Measurements from ENCODE around the gene FAM20C. TPM values are rescaled to one million over a fixed set of nuclear protein-coding genes. Genes with fewer than 3 reads are reported as not detected.

Gene FAM20C
- total RNA-seq, 1 experiment from 2014 or later, result 34.0 TPM

DNA sequence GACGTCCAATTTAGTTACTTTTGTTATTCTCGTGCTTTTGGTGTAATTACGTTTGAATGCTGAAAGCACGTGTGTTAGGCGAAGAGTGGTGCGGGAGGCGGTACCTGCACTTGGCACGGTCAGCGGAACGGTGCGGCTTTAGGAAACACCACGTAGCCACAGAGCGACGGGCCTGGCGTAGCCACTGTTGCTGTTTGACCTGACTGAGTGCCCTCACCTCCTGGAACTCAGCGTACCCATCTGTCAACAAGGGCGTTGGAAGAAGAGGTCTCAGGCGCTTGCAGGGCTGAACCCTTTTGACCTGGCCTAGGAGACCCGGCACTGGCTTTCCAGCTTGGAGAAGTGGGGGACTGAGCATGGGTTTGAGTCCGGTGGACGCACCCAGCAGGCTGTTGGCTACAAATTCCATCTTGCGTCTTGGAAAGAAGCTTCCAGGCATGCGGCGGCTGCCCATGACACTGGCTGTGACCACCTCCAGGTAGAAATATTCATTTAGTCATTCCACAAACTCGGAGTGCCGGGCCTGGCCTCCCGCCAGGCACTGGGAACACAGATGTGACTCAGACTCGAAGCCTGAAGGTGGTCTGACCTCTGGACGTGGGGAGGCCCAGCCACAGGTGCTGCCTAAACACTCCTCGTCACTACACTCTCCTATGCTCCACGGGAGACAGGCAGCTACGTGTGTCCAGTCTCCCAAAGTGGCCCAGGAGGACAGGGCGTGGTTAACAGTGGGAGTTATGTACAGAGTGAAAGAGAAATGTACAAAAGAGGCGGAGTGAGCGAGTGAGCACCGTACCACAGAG is 22.2 kb downstream of the FAM20C start:
- Mint-ChIP-seq H3K36me3 (ENCODE audit: insufficient read depth, unreplicated experiment) (no peaks in the 10 kb centered on the region), H3K27me3 (ENCODE audit: insufficient read depth, unreplicated experiment) (no peaks in the 10 kb centered on the region), H3K27ac (ENCODE audit: unreplicated experiment) (no peak overlapping the region), H3K9me3 (ENCODE audit: unreplicated experiment) (no peaks in the 10 kb centered on the region), H3K4me1 (ENCODE audit: low read depth, unreplicated experiment) (no peaks in the 10 kb centered on the region), H3K4me3 (ENCODE audit: unreplicated experiment) (no peak overlapping the region)
- DNase-seq, result no peak
- Histone ChIP-seq H3K36me3 (ENCODE audit: control insufficient read depth, insufficient read depth, low read length) (peaks cover 3% of the 10 kb centered on the region; the same call in 1 of the 2 replicates), H3K4me1 (peaks cover 3% of the 10 kb centered on the region; the same call in 1 of the 2 replicates), H3K9me3 (no peaks in the 10 kb centered on the region), H3K4me3 (ENCODE audit: low read depth, low read length) (no peak overlapping the region), H3K27me3 (replicated peaks; ENCODE audit: control insufficient read depth, insufficient read depth, low read length) (no peaks in the 10 kb centered on the region)
- no peak for TF ChIP-seq CTCF (IDR thresholded peaks at IDR 0.05; ENCODE audit: insufficient read depth in 1 of 2, low read depth in 1 of 2, low read length in 1 of 2, severe bottlenecking in 1 of 2, unreplicated experiment in 1 of 2)
- intact Hi-C loops (cut with micrococcal nuclease; ENCODE audit: unreplicated experiment), result no loop called here
- POLR2A ChIA-PET, result no interaction called here
- CTCF ChIA-PET, result no interaction called here
- no TSS peak for BruUV-seq (replicated peaks)

GRCh38 chr7:216360-217300 is 24.3 kb downstream of the FAM20C start:
- H3K36me3 ChIP-seq (ENCODE audit: control insufficient read depth, insufficient read depth, low read length), result peaks cover 3% of the 10 kb centered on the region; the same call in 1 of the 2 replicates
- H3K27me3 ChIP-seq (replicated peaks; ENCODE audit: control insufficient read depth, insufficient read depth, low read length), result no peaks in the 10 kb centered on the region
- H3K27me3 Mint-ChIP-seq (ENCODE audit: insufficient read depth, unreplicated experiment), result no peaks in the 10 kb centered on the region
- H3K27ac Mint-ChIP-seq (ENCODE audit: unreplicated experiment), result no peak overlapping the region
- intact Hi-C loops (cut with micrococcal nuclease; ENCODE audit: unreplicated experiment), result no loop called here
- DNase-seq, result no peak
- no TSS peak for BruUV-seq (replicated peaks)
- no peak overlapping the region for H3K4me3 Mint-ChIP-seq (ENCODE audit: unreplicated experiment)
- peaks cover 12% of the 10 kb centered on the region; the same call in 1 of the 2 replicates for H3K4me1 ChIP-seq
- H3K9me3 ChIP-seq, result no peaks in the 10 kb centered on the region
- H3K9me3 Mint-ChIP-seq (ENCODE audit: unreplicated experiment), result no peaks in the 10 kb centered on the region
- H3K36me3 Mint-ChIP-seq (ENCODE audit: insufficient read depth, unreplicated experiment), result peaks cover 4% of the 10 kb centered on the region
- no peak for TF ChIP-seq CTCF (IDR thresholded peaks at IDR 0.05; ENCODE audit: insufficient read depth in 1 of 2, low read depth in 1 of 2, low read length in 1 of 2, severe bottlenecking in 1 of 2, unreplicated experiment in 1 of 2)
- no peaks in the 10 kb centered on the region for H3K4me1 Mint-ChIP-seq (ENCODE audit: low read depth, unreplicated experiment)
- H3K4me3 ChIP-seq (ENCODE audit: low read depth, low read length), result no peak overlapping the region
- ChIA-PET CTCF (no interaction called here), POLR2A (no interaction called here)

- Mint-ChIP-seq H3K9me3 (ENCODE audit: unreplicated experiment) (no peaks in the 10 kb centered on the region), H3K27me3 (ENCODE audit: insufficient read depth, unreplicated experiment) (no peaks in the 10 kb centered on the region), H3K27ac (ENCODE audit: unreplicated experiment) (peak overlapping the region; percentile 23), H3K36me3 (ENCODE audit: insufficient read depth, unreplicated experiment) (peaks cover 4% of the 10 kb centered on the region), H3K4me3 (ENCODE audit: unreplicated experiment) (no peak overlapping the region), H3K4me1 (ENCODE audit: low read depth, unreplicated experiment) (no peaks in the 10 kb centered on the region)
- POLR2A ChIA-PET, result no interaction called here
- CTCF ChIA-PET, result no interaction called here
- Histone ChIP-seq H3K36me3 (ENCODE audit: control insufficient read depth, insufficient read depth, low read length) (peaks cover 3% of the 10 kb centered on the region; the same call in 1 of the 2 replicates), H3K4me1 (peaks cover 12% of the 10 kb centered on the region; the same call in 1 of the 2 replicates), H3K9me3 (no peaks in the 10 kb centered on the region), H3K27me3 (replicated peaks; ENCODE audit: control insufficient read depth, insufficient read depth, low read length) (no peaks in the 10 kb centered on the region), H3K4me3 (ENCODE audit: low read depth, low read length) (no peak overlapping the region)
- TF ChIP-seq CTCF (IDR thresholded peaks at IDR 0.05; ENCODE audit: insufficient read depth in 1 of 2, low read depth in 1 of 2, low read length in 1 of 2, severe bottlenecking in 1 of 2, unreplicated experiment in 1 of 2), result no peak
- no TSS peak for BruUV-seq (replicated peaks)
- no peak for DNase-seq
- intact Hi-C loops (cut with micrococcal nuclease; ENCODE audit: unreplicated experiment), result no loop called here
Observed at GRCh38 chr7:217781-218180, 25.4 kb downstream of the FAM20C start.

All from Caco-2 (cell line).